Pancreas (tissue), 10 donors: ENCODE measurements around the gene CYP2U1. TPM values are rescaled to one million over a fixed set of nuclear protein-coding genes. Genes with fewer than 3 reads are reported as not detected.
"Not testable (repeated sequence)": the region's sequence is repeated elsewhere in the genome, so short reads cannot be mapped to it uniquely, and the experiment has no call there.

Source experiments
- ATAC-seq, 4 donors: fragments of 200-7000 bp; cut with Tn5 transposase; one replicate each; pipeline versions ENCODE4 v1.8.0 to v1.9.1; 2020; ENCODE audit warnings: mild to moderate bottlenecking in 4 of 4, moderate library complexity in 4 of 4
- DNase-seq, 6 donors: peaks; one replicate each; pipeline ENCODE4 v3.0.0-alpha.2; 2020
- FAIRE-seq: peaks from 2 replicates; lab custom pipeline; 2012; peaks lifted over from hg19 to GRCh38; lab: Jason Lieb, UNC
- H3K27ac ChIP-seq, 4 donors: fragments of 200-600 bp; sonication (generic); 1 replicate in 3 of 4; 2 replicates in 1 of 4; pipeline versions ENCODE4 v1.5.0 to v1.8.0; 2020
- H3K27me3 ChIP-seq, 4 donors: fragments of 200-600 bp; one replicate each; pipeline ENCODE4 v1.8.0; 2021
- H3K36me3 ChIP-seq, 3 donors: fragments of 200-600 bp; sonication (generic) in 1 of 3; one replicate each; pipeline versions ENCODE4 v1.5.0 to v1.8.0; 2020 to 2021
- H3K4me1 ChIP-seq, 3 donors: fragments of 200-600 bp; one replicate each; pipeline ENCODE4 v1.8.0; 2021
- H3K4me3 ChIP-seq, 4 donors: fragments of 200-600 bp; sonication (generic) in 2 of 4; one replicate each; pipeline versions ENCODE4 v1.5.0 to v1.8.0; 2020 to 2021
- H3K9me3 ChIP-seq, 4 donors: fragments of 200-600 bp; one replicate each; pipeline ENCODE4 v1.8.0; 2021
- WGBS, 2 donors: extraction: QIAGEN DNeasy Blood & Tissue Kit; methylation state at CpG; one replicate each; pipeline ENCODE4 v1.1.7; 2013; 5-methylcytosine and 5-hydroxymethylcytosine counted together
- intact Hi-C, 3 donors: fragments of 100-400 bp; cut with DNase I; formaldehyde crosslinking; loops; one replicate each; pipeline versions ENCODE4 v1.11.1 to v1.14.2; 2022
- polyA plus RNA-seq, 2 donors: library from polyadenylated mRNA; stranded (reverse); fragments of 200-250 nt; gene quantifications; one replicate each; pipeline ENCODE4 v1.2.3, GENCODE V29; 2013
- total RNA-seq, 6 donors: library from RNA; stranded (reverse); fragmentation: NEBNext Ultra II Directional in 4 of 6; extraction: Animal tissue kit (Norgen Biotek cat#: 25700) in 4 of 6; gene quantifications; one replicate each; pipeline versions ENCODE4 v1.2.1 to v1.2.4, GENCODE V29; 2021 to 2023
- TF ChIP-seq, protein P1 (sequence below), 4 donors: fragments of 200-600 bp; sonication (generic) in 3 of 4; IDR thresholded peaks; one replicate each; pipeline versions ENCODE4 v1.5.0 to v1.8.0; 2021; ENCODE audit warnings: antibody characterized with exemption in 4 of 4
- donor health status: healthy with polysubstance abuse.
- donor health status: DM: no; HTN: no; CAD: no; lungs with moderate emphysema.
- donor health status: DM: no; HTN: no; CAD: no.
- donor health status: control.
- donor health status: control.
- donor health status: Bipolar disorder and iron deficiency.
- donor health status: DM: yes; HTN: yes; CAD: no.
- donor health status: DM: no; HTN: no; CAD: no.
- donor health status: DM: no; HTN: no; CAD: no.
- donor health status: DM: yes; HTN: yes; CAD: no.

CYP2U1 gene
- total and polyA plus RNA-seq, 8 donors = 0.92 to 5.0 (median 1.6) TPM

DNA sequence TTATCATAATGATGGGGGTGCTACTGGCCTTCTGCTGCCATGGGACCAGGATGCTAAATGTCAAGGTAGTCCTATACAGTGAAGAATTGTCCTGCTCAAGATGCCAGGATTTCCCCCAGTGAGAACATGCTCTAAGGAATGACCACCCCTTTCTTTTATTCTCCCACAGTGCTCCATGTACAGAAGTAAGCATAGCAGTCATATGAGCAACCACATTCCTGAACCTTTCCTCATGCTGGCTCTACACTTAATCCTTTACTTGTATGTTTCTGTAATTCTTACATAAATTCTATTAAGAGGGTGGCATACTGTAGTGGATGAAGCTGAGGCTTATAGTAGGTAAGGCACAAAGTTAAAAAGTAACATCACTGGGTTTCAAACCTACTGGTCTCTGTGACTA, 20.2 kb downstream of the CYP2U1 start:
- Histone ChIP-seq H3K9me3 (no peaks in the 10 kb centered on the region), H3K36me3 (no peaks in the 10 kb centered on the region), H3K4me1 (no peaks in the 10 kb centered on the region), H3K4me3 (no peak overlapping the region), H3K27ac (no peak overlapping the region), H3K27me3 (no peaks in the 10 kb centered on the region)
- ATAC-seq (no peak), DNase-seq (no peak), FAIRE-seq (no peak)
- TF ChIP-seq, protein P1, sequence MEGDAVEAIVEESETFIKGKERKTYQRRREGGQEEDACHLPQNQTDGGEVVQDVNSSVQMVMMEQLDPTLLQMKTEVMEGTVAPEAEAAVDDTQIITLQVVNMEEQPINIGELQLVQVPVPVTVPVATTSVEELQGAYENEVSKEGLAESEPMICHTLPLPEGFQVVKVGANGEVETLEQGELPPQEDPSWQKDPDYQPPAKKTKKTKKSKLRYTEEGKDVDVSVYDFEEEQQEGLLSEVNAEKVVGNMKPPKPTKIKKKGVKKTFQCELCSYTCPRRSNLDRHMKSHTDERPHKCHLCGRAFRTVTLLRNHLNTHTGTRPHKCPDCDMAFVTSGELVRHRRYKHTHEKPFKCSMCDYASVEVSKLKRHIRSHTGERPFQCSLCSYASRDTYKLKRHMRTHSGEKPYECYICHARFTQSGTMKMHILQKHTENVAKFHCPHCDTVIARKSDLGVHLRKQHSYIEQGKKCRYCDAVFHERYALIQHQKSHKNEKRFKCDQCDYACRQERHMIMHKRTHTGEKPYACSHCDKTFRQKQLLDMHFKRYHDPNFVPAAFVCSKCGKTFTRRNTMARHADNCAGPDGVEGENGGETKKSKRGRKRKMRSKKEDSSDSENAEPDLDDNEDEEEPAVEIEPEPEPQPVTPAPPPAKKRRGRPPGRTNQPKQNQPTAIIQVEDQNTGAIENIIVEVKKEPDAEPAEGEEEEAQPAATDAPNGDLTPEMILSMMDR (IDR thresholded peaks at IDR 0.05) = no peak
- intact Hi-C loops = no loop called here

DNA sequence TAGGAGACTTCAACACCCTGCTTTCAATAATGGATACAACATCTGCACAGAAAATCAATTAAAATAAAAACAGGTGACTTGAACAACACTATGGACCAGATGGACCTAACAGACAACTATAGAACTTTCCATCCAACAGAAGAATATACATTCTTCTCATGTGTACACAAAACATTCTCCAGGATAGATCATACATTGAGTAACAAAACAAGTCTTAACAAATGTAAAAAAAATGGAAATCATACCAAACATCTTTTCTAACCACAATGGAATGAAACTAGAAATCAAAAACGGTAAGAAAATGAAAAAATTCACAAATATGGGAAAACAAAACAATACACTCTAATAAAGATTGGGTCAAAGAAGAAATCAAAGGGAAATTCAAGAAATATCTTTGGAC, 24.7 kb downstream of the CYP2U1 start:
- Histone ChIP-seq H3K36me3 (no peaks in the 10 kb centered on the region), H3K27ac (no peak overlapping the region), H3K9me3 (no peaks in the 10 kb centered on the region), H3K27me3 (no peaks in the 10 kb centered on the region), H3K4me3 (no peak overlapping the region), H3K4me1 (no peaks in the 10 kb centered on the region)
- 78 to 92% methylated on average over 1 of the region's 1 CpG for WGBS, 2 donors
- no peak for DNase-seq
- intact Hi-C loops = no loop called here
- no peak for ATAC-seq
- TF ChIP-seq, protein P1 (IDR thresholded peaks at IDR 0.05) = no peak
- no peak for FAIRE-seq

DNA sequence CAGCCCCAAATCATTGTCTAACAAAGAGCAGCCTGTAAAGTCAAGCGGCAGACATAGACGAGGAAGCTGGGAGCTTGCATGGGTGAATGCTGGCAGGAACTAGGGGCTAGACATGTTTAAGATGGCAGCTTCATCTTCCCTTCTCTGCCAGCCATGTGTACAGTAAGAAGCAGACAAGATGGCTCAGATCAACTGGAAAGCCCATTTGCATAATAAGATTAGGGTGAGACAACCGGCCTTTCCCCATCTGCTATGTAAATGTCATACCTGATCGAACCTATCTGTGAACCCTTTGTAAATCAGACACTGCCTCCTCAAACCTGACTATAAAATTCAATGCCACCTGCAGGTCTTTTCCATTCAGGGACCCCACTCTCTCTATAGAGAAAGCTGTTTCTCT, 35.6 kb downstream of the CYP2U1 start:
- 63 to 64% methylated on average over 4 of the region's 4 CpGs for WGBS, 2 donors

DNA sequence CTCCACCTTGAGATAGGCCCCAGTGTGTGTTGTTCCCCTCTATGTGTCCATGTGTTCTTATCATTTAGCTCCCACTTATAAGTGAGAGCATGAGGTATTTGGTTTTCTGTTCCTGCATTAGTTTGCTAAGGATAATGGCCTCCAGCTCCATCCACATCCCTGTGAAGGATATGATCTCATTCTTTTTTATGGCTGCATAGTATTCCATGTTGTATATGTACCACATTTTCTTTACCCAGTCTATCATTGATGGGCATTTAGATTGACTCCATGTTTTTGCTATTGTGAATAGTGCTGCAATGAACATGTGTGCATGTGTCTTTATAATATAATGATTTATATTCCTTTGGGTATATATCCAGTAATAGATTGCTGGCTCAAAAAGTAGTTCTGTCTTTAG, 36.2 kb downstream of the CYP2U1 start:
- ATAC-seq, H3K27me3 ChIP-seq, DNase-seq, FAIRE-seq, H3K4me3 ChIP-seq, H3K27ac ChIP-seq, H3K4me1 ChIP-seq, intact Hi-C loops, H3K36me3 ChIP-seq, H3K9me3 ChIP-seq: not testable (repeated sequence)

More for the DNA sequence above, 35.6 kb downstream of the CYP2U1 start:
- ATAC-seq (no peak), FAIRE-seq (no peak), DNase-seq (no peak)
- TF ChIP-seq, protein P1 (IDR thresholded peaks at IDR 0.05) = no peak
- intact Hi-C loops = no loop called here
- H3K36me3 ChIP-seq = no peaks in the 10 kb centered on the region
- H3K4me3 ChIP-seq = no peak overlapping the region
- H3K9me3 ChIP-seq = no peaks in the 10 kb centered on the region
- no peaks in the 10 kb centered on the region for H3K27me3 ChIP-seq
- H3K27ac ChIP-seq = no peak overlapping the region
- H3K4me1 ChIP-seq = no peaks in the 10 kb centered on the region

DNA sequence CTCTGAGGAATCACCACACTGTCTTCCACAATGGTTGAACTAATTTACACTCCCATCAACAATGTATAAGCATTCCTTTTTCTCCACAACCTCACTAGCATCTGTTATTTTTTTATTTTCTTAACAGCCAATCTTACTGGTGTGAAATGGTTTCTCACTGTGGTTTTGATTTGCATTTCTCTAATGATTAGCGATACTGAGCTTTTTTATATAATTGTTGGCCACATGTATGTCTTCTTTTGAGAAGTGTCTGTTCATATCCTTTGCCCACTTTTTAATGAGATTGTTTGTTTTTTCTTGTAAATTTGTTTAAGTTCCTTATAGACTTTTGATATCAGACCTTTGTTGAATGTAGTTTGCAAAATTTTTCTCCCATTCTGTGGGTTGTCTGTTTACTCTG, 36.6 kb downstream of the CYP2U1 start:
- H3K27ac ChIP-seq, DNase-seq, H3K27me3 ChIP-seq, H3K36me3 ChIP-seq, H3K4me3 ChIP-seq, H3K9me3 ChIP-seq, intact Hi-C loops, H3K4me1 ChIP-seq, ATAC-seq, FAIRE-seq: not testable (repeated sequence)
- WGBS, 2 donors = 96 to 97% methylated on average over 1 of the region's 1 CpG

DNA sequence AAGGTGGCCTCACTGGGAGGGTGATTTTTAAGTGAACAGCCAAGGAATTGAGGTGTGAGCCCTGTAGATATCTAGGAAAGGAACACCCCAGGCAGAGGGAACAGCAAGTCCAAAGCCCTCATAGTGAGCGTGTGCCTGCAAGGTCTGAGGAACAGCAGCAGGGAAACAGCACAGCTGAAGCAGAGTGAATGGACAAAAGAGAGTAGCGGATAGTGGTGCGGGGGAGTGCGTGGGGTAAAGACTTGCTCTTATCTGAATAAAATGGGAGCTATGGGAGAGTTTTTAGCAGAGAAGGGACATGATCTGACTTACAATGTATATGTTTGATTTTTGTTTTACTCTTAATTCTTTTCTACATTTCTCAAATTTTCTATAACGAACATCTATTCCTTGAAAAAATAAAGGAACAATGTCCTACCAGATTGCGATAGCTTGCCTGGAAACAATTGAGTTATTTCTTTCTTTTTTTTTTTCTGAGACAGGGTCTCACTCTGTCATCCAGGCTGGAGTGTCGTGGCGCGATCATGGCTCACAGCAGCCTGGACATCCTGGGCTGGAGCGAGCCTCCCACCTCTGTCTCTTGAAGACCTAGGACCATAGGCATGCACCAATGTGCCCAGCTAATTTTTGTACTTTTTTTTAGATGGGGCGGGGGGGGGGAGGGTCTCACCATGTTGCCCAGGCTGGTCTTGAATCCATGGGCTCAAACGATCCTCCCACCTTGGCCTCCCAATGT, 38.9 kb downstream of the CYP2U1 start:
- H3K4me3 ChIP-seq = no peak overlapping the region
- H3K4me1 ChIP-seq = no peaks in the 10 kb centered on the region
- no peak for FAIRE-seq
- H3K9me3 ChIP-seq = no peaks in the 10 kb centered on the region
- no peaks in the 10 kb centered on the region for H3K36me3 ChIP-seq
- no peak overlapping the region for H3K27ac ChIP-seq
- TF ChIP-seq, protein P1 (IDR thresholded peaks at IDR 0.05) = no peak
- H3K27me3 ChIP-seq = no peaks in the 10 kb centered on the region
- no peak for ATAC-seq
- 93 to 95% methylated on average over 12 of the region's 12 CpGs for WGBS, 2 donors
- DNase-seq = no peak
- intact Hi-C loops = no loop called here
